ENCODE data around the gene HOTAIR. TPM values are rescaled to one million over a fixed set of nuclear protein-coding genes. Genes with fewer than 3 reads are reported as not detected.

Gene HOTAIR
- total RNA-seq, 1 donor from 2014 or later, result not detected

DNA sequence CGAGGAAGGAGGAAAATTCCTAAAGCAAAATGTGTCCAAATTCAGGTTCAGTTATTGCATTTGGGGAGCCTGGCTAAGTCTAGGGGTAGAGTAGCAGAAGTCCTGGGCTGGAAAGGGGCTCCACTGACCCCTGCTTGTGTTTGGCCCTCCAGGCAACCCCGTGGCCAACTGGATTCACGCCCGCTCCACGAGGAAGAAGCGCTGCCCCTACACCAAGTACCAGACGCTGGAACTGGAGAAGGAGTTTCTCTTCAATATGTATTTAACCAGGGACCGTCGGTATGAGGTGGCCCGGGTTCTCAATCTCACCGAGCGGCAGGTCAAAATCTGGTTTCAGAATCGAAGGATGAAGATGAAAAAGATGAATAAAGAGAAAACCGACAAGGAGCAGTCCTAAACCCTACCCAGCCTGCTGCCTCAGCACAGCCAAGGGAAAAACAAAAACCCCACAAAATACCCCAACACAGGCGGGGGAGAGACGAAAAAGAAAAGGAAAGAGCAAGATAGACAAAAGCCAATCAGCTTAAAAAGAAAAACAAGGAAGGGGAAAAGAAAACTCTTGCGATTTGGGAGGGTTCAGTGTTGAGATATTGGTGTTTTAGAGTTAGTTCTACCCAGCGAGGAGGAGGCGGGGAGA is 27.6 kb upstream of the HOTAIR start:
- DNase-seq (ENCODE audit: missing footprints), result peak; percentile 11
- ATAC-seq, result no peak
- intact Hi-C loops (cut with DNase I), result loop anchor here (10.0 kb wide), 1 partner anchor 362 kb away; the partner anchor contains the start of gene GPR84

DNA sequence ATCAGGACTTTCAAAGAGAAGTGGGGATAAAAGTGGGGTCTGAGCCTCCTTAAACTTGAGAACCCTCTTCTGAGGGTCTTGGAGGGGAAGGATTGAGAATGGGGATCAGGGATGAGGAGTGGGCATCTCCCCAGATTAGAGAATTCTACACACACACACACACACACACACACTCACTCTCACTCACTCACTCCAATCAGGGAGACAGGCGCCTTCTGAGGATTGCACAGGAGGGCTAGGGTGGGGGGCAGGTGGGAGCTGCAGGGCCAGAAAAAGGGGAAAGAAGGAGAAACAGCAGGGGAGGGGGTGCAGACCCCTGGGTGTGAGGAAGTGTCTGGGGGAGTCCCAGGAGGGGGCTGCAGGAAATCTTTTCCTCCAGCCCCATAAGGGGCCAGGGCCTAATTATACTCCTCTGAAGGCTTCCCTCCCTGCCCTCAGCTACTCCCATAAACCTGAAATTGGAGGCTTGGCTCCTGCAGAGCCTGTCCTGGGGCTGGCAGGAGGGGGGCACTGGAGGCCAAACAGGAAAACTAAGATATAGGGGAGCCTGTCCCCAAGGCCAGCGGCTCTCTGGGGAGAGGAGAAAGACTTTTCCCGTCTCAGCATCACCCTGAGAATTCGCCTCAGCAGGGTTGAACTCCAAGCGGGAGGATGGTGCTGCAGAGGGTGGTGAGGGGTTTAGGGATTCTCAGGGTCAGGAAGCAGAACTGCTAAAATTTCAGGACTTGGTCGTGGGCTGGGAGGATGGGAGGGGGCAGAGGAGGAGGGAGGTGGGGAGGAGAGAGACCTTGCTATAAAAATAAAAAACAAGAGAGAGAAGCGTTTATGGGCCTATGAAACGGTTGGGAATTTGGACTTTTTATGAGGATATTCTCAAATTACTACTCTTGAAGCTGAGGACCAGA is 26.8 kb upstream of the HOTAIR start:
- intact Hi-C loops (cut with DNase I), result loop anchor here (10.0 kb wide), 1 partner anchor 363 kb away; the partner anchor contains the start of gene GPR84
- no peak for ATAC-seq

DNA sequence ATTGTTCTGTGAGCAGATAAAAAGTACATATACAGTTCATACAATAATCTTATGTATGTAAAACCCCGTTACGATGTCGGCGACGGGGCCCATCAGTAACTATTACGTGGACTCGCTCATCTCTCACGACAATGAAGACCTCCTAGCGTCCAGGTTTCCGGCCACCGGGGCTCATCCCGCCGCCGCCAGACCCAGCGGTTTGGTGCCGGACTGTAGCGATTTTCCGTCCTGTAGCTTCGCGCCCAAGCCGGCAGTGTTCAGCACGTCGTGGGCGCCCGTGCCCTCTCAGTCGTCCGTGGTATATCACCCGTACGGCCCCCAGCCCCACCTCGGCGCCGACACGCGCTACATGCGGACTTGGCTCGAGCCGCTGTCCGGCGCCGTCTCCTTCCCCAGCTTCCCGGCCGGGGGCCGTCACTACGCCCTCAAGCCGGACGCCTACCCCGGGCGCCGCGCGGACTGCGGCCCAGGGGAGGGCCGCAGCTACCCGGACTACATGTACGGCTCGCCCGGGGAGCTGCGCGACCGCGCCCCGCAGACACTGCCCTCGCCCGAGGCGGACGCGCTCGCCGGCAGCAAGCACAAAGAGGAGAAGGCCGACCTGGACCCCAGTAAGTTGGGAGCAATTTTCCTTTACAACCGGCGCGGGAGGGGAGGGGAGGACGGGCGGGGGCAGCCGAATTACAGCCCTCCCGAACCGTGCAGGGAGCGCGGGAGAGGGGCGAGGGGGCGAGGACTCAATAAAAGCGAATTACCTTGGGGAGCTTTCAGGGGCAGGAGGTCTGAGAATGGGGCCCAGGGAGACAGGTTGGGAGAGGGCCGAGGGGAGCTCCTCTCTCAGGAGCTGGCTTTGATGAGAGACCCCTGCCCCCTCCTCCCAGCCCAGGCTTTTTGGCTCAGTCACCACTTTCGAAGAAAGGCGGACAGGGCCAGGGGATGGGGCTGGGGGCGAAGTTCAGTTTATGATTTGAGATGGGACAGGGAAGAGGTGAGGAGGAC is 25.7 kb upstream of the HOTAIR start, which contains the start of gene HOXC9:
TSS of gene HOXC9 (plus strand) at position 46 of the 999 bp plus-strand sequence. CDS start at position 74, 28 bp downstream.
- DNase-seq (ENCODE audit: missing footprints) (peak; percentile 52), ATAC-seq (no peak)
- intact Hi-C loops (cut with DNase I), result loop anchor here (10.0 kb wide), 1 partner anchor 364 kb away; the partner anchor contains the start of gene GPR84

More for the DNA sequence above, 26.8 kb upstream of the HOTAIR start:
- no peak for DNase-seq (ENCODE audit: missing footprints)

DNA sequence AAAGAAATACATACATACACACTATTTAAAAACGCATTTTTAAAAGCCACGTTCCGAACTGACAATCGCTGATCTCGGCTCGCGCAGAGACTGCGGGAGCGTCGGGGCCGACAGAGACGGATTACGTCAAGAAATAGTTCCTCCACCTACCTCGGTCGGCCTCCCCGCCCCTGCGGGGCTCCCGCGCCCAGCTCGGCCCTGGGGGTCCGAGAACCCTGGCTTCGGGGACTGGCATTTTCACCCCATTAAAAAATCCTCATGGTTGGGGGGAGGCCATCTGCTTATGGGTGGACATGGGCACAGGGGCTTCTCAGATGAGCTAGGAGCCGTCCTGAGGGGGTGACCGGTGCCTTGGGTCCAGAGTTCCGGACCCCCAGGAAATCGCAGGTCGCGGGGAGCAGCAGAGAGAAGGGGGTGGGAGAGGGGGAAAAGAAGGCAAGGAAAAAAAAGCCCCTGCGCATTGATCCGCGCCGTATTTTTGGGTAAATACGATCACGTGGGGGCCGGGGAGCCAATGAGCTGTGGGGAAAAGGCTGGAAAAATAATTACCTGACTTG is 24.9 kb upstream of the HOTAIR start:
- ATAC-seq, result no peak
- intact Hi-C loops (cut with DNase I), result loop anchor here (10.0 kb wide), 1 partner anchor 365 kb away; the partner anchor contains the start of gene GPR84
- DNase-seq (ENCODE audit: missing footprints), result peak; percentile 35

DNA sequence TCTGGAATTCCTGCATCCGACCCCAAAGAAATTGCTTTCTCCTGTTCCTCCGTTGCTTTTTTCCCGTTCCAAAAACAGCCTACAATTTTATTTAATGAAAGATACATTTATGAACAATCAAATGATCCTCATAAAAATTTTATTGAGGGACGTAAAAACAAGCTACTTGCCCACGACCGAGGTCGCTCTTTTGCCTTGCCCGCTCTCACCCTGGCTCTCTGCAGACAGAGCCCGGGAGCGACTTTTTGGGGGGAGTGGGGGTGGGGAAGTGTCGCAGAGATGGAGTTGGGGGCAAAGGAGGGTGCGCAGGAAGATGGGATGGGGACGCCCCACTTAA is 24.1 kb upstream of the HOTAIR start:
- ATAC-seq (no peak), DNase-seq (ENCODE audit: missing footprints) (no peak)
- intact Hi-C loops (cut with DNase I), result no loop called here

DNA sequence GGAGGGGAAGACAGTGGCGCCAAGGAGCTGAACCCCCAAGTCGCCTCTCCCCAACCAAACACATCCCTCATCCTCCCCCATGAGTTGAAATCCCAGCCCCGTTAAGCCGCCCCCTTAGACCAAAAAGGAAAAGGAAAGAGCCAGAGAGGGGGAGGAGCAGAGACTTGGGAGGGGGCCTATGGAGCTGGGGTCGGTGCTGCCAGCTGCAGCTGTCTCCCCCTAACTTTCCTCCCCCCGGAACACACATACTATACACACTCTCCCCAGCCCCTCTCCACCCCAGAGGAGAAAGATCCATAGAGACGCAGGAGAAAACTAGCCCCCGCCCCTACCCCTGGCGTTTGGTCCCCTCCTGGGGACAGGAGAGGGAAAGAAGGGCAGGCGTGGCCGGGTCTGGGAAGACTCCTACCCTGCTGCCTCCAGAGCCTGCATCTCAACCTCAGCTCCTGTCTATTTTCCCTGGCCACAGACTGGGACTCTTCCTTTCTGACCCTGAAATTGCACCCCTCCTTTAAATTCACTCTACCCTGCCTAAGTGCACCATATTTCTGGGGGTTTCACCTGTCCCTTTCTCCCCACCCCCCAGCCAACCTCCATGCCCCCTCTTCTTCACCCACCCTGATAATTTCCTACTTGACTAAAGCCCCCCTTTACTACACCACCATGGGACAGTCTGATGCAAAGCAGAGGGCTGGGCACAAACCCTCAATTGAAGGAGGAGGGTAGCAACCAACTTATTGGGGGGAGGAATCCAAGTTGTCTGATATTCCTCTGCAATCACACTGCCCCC is 23.6 kb upstream of the HOTAIR start:
- intact Hi-C loops (cut with DNase I), result no loop called here
- DNase-seq (ENCODE audit: missing footprints) (peak; percentile 30), ATAC-seq (no peak)

DNA sequence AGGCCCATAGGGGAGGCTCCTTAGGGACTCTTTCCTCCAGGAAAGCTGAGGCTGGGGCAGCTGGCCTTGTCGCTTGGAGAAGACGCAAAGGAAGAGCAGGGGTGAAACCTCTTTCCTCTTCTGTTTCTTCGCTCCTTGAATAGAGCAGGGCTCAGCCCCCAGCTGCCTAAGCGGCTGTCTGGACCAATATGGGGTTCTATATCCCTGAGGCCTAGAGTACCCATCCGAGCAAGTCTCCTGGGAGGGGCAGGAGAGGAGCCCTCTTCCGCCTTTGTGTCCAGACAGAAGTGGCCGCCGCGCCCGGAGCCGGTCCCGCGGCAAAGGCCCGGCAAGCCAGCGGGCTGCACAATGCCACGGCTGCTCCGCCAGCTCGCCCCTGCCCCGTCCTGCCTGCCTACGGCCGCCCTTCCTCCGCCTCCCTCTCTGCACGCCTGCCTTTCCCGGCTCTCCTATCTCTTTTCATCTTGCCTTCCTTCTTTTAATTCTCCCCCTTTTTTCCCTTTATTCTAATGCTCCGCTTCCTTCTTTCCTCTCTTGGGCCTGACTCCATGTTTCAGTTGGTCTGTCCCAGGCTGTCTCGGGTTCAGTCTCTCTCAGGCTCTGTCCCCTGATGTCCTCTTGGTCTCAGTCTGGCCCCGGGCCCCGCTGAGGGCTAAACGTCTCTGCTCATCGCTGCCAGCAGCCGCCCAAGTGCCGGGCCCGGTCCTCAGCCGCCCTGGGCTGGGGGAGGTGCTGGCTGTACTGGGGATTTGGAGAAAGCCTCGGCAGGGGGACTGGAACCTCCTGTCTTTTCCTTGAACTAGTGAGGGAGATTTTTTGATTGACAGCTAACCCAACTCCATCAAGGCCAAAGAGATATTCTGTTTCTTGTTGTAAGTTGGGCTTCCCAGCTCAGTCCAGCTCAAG is 22.7 kb upstream of the HOTAIR start:
- ATAC-seq (no peak), DNase-seq (ENCODE audit: missing footprints) (peak; percentile 48)
- intact Hi-C loops (cut with DNase I), result no loop called here

DNA sequence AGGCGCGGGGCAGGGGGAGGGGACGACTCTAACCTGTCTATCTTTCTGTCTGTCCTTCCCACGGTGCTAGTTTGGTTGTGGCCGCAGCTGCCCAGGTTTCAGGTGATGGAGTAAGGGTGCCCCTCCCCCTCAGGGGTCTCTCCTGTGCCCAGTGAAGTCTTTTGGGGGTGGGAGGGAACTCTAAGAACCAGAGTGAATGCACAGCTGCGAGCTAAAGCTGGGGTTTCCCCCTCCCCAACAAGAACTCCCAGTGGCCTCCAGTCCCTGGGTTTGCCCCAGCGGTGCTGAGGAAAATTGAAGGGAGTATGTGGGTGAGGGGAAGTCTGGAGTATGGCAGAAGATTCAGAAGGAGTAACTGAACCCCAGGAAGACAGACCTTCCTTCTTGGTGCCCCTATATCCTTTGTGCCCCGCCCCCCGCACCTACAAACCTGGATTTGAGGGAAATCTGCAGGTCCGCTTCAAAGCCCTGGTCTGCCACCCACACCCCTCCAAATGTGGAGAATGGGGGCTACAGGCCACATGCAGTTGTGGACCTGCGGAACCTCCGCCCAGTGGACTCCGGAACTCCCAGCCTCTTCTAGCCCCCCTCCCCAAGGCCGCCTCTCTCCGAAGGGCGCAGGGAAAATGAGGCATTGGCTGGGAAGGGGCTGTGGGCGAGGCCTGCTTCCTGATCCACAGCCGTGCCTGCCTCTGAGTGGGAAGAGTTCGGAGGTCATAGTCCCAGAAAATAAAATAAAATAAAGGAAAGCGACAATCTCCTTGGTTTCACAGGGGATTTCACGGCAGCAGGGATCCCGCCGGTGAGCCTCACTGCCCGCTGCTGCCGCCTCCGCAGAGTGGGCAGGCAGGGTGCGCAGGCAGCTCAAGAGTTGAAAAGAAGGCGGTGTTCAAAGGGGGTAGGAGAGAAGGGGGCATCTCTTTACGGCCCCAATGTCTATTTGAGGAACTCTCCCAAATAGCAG is 21.8 kb upstream of the HOTAIR start:
- intact Hi-C loops (cut with DNase I), result no loop called here
- DNase-seq (ENCODE audit: missing footprints) (peak; percentile 45), ATAC-seq (no peak)

DNA sequence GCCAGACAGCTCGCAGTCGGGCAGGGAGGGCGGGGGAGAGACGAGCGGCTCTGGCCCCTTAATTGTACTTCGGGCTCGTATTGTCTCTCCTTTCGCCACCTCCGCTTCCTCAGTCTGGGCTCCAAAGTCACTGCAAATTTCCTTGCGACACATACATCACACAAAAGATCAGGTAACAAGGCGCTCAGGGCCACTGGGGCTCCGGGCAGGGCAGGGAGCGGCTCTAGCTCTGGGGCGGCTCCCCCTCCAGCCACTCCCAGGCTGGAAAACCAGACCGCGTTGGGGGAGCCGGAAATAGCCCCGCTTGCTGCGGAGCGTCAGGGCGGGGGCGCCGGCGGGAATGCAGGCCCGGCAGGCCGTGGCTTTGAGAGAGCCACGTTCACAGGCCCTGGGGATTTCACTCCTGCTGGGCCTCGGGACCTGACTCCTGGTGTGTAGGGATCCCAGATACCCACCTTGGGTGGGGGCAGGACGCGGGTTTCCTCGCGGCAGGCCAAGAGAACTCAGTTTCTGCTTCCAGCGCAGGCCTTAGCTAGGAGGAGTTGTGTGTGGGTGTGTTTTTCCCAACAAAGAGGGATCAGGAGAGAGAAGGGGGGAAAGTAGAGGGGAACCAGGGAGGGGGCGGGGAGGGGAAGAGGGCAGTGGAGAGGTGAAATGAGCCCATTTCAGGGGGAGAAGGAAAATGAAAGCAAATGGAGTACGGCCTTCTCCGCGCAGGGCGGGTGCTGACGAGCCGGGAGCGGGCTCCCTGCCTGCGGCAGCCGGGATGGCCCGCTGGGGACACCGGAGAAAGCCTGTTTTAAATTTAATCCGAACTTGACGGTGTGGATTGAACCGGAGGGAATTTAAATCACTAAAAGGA is 20.9 kb upstream of the HOTAIR start:
- ATAC-seq, result no peak
- DNase-seq (ENCODE audit: missing footprints), result peak; percentile 66
- intact Hi-C loops (cut with DNase I), result no loop called here

DNA sequence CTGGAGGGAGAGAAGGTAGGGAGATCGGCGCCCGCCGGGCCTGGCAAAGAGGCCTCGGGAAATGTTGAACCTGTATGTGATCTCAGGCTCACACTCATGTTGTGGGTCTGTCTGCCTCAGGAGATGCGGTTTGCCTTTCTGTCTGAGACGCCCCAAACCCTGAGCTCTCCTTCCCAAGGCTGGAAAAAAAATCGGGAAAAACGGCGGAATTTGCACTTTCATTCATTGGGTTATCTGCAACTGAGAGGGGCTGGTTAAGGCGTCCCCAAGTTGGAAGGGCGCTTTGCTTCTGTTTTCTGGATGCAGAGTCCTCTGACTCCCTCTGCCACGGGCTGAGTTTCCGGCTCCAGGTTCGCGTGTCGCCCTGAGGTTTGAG is 20.2 kb upstream of the HOTAIR start:
- DNase-seq (ENCODE audit: missing footprints) (peak; percentile 55), ATAC-seq (no peak)
- intact Hi-C loops (cut with DNase I), result no loop called here

DNA sequence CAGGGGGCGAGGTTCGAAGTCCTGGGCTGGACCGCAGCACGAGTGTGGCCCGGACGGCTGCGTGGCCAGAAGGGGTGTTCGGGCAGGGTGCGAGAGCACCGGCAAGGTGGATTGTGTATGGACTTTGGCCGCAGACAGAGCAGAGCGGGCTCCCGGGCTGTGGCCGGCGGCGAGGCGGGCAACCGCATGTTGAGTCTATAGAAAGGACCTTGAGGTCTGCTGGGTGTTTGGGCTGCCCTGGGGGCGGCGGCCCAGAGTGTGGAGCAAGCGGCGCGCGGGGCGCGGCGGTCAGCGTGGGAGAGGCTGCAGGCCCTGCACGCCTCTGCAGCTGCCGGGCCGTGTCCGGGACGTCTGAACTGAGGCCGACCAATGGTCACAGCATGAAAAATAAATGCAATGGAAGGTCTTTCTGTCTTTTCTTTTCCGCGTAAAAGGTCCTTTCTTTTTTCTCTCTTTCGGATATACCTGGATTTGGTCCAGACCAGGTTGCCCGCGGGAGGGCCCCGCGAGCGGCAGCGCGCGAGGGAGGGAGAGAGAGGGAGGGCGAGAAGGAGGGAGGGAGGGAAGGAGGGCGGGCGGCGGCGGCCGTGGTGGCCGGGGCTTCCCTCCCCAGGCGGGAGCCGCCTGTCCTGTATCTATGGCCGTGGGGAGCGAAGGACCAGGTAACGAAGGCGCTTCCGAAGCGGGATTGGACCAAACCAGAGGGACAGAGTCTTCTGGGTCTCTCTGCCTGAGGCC is 19.7 kb upstream of the HOTAIR start:
- ATAC-seq, result no peak
- peak; percentile 41 for DNase-seq (ENCODE audit: missing footprints)
- intact Hi-C loops (cut with DNase I), result no loop called here

DNA sequence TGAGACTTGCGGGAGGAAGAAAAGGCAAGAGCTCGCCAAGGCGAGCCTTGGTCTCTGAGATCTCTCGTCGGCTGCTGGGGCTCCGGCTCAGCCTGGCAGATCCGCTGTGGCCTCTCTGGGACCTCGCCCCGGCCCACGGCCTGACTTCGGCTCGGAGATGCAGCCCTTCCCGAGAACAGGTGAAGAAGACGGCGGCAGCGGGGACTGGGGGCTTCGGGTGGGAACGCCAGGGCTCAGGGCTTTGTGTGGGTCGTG is 19.2 kb upstream of the HOTAIR start:
- DNase-seq (ENCODE audit: missing footprints), result peak; percentile 26
- intact Hi-C loops (cut with DNase I), result no loop called here
- ATAC-seq, result no peak

DNA sequence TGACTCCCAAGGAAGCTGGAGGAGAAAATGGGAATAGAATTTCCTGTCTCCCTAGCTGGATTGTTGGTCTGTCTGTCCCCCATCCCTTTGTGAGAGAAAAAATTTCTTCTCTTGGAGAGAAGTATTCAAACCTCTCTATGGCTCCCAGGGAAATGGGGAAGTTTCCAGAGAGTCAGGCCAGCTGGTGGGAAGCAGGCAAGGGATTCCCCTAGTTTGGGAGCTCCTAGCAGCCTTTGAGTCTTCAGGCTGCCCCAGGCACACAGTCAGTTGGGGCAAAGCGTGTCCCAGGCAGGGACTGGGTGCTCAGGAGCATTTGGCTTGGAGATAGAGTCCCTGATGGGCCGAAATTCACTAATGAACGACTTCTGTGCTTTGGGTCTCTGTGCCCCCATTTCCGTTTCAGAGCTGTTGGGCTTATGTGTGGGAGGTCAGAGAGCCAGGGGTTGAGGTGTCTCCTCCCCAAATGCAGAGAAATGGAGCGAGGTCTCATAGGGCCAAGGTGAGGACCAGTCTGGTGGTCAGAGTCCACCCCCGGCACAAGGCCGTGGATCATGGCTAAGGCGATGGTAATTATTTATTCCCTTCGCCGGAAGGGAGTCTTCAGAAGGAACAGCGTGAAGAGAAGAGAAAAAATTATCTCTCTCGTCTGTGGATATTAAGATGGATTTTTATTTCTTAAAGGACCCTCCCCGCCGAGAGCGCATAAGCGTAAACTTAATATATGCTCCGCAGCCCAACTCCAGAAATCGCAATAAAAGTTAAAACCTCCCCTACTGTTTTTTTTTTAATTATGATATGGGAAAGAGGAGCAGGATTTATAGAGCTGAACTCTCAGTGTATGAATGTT is 18.6 kb upstream of the HOTAIR start:
- ATAC-seq, result no peak
- peak; percentile 13 for DNase-seq (ENCODE audit: missing footprints)
- intact Hi-C loops (cut with DNase I), result no loop called here

Data from Right ventricle myocardium inferior (tissue), 1 donor.